Measurements from ENCODE around the gene KIR2DL3.
"Not testable (repeated sequence)": the region's sequence is repeated elsewhere in the genome, so short reads cannot be mapped to it uniquely, and the experiment has no call there.

KIR2DL3 gene

GRCh38 chr19:54738306-54738705 lies at the start of gene KIR2DL3:
Gene KIR2DL3 (plus strand): TSS chr19:54738513. CDS start chr19:54738546, 33 bp downstream.
- FAIRE-seq, result not testable (repeated sequence)

GRCh38 chr19:54691582-54692297 lies 46.6 kb upstream of the KIR2DL3 start:
- FAIRE-seq, result no peak

GRCh38 chr19:54692298-54692615 lies 46.1 kb upstream of the KIR2DL3 start:
- FAIRE-seq, result no peak

- no peak for FAIRE-seq
These were observed 43.7 kb upstream of the KIR2DL3 start for GRCh38 chr19:54694648-54695047.

GRCh38 chr19:54696117-54696548 lies 42.2 kb upstream of the KIR2DL3 start:
- FAIRE-seq, result no peak

GRCh38 chr19:54696766-54697165 lies 41.5 kb upstream of the KIR2DL3 start:
- FAIRE-seq, result no peak

- not testable (repeated sequence) for FAIRE-seq
These were observed 40.6 kb upstream of the KIR2DL3 start for GRCh38 chr19:54697716-54698115.

GRCh38 chr19:54704928-54705327 lies 33.4 kb upstream of the KIR2DL3 start:
- no peak for FAIRE-seq

- FAIRE-seq, result no peak
These were observed 30.4 kb upstream of the KIR2DL3 start for GRCh38 chr19:54707962-54708361.

GRCh38 chr19:54708781-54709180 lies 29.5 kb upstream of the KIR2DL3 start:
- FAIRE-seq, result no peak

- no peak for FAIRE-seq
These were observed 28.9 kb upstream of the KIR2DL3 start for GRCh38 chr19:54709212-54709948.

GRCh38 chr19:54709956-54710355 lies 28.4 kb upstream of the KIR2DL3 start:
- FAIRE-seq, result not testable (repeated sequence)

- FAIRE-seq, result no peak
These were observed 14.2 kb upstream of the KIR2DL3 start, which contains the start of gene KIR3DL3 for GRCh38 chr19:54724142-54724541. Gene KIR3DL3 (plus strand): TSS chr19:54724442. CDS start chr19:54724497, 55 bp downstream.

- FAIRE-seq, result no peak
These were observed 13.7 kb upstream of the KIR2DL3 start for GRCh38 chr19:54724644-54725043.

- FAIRE-seq, result no peak
These were observed 13.0 kb upstream of the KIR2DL3 start for GRCh38 chr19:54725321-54725720.

GRCh38 chr19:54727562-54727961 lies 10.8 kb upstream of the KIR2DL3 start:
- FAIRE-seq, result no peak

GRCh38 chr19:54728167-54728566 lies 10.1 kb upstream of the KIR2DL3 start:
- FAIRE-seq, result no peak

GRCh38 chr19:54729416-54730188 lies 8.7 kb upstream of the KIR2DL3 start:
- no peak for FAIRE-seq

- no peak for FAIRE-seq
These were observed 7.1 kb upstream of the KIR2DL3 start for GRCh38 chr19:54731191-54731590.

- FAIRE-seq, result no peak
These were observed 402 bp downstream of the KIR2DL3 start for GRCh38 chr19:54738715-54739114.

GRCh38 chr19:54739587-54740497 lies 1.5 kb downstream of the KIR2DL3 start:
- FAIRE-seq, result no peak

GRCh38 chr19:54741950-54742349 lies 3.6 kb downstream of the KIR2DL3 start:
- not testable (repeated sequence) for FAIRE-seq
